GM12801 (cell line): ENCODE results near the gene MRC1.

Experiments used
- TF ChIP-seq, protein P1 (sequence below): IDR thresholded peaks from one replicate; pipeline ENCODE4 v1.5.1; 2011; ENCODE audit warnings: control low read depth; ENCODE audit not compliant: insufficient read length; ENCODE audit errors: extremely low read depth

MRC1 gene

DNA sequence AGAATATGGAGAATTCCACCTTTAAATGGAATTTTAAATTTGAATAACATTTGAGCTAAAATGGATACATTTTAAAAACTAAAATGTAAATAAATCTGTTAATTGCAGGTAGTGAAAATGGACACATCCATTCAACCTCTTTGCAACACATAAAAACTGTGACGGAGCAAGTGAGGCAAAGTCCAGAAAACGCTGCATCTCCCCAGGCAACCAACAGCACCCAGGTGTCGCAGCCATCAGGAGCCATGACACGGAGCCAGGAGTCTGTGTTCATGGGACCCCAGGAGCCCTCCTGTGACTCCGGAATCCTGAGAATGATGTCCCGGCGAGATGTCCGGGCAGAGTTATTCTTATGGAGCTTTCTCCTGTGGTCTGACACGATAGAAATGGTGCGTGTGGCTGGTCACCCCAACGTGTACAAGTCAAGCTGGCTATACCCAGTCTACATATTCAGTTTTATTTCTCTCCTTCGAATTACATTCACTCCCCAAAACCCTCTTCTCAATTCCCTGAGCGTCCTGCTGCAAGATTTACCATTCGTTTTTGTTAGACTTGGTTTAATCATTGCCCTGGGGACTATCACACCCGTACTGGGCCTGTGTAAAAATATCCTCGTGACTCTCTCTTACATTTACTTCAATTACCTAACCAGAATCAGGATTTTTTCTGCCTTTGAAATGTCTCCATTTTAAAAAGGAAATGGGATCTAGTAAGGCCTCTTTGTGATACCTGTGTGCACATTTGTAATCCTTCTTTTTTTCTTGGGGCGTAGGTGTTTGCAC is 13.1 kb upstream of the MRC1 start:
- TF ChIP-seq, protein P1, sequence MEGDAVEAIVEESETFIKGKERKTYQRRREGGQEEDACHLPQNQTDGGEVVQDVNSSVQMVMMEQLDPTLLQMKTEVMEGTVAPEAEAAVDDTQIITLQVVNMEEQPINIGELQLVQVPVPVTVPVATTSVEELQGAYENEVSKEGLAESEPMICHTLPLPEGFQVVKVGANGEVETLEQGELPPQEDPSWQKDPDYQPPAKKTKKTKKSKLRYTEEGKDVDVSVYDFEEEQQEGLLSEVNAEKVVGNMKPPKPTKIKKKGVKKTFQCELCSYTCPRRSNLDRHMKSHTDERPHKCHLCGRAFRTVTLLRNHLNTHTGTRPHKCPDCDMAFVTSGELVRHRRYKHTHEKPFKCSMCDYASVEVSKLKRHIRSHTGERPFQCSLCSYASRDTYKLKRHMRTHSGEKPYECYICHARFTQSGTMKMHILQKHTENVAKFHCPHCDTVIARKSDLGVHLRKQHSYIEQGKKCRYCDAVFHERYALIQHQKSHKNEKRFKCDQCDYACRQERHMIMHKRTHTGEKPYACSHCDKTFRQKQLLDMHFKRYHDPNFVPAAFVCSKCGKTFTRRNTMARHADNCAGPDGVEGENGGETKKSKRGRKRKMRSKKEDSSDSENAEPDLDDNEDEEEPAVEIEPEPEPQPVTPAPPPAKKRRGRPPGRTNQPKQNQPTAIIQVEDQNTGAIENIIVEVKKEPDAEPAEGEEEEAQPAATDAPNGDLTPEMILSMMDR: no peak

DNA sequence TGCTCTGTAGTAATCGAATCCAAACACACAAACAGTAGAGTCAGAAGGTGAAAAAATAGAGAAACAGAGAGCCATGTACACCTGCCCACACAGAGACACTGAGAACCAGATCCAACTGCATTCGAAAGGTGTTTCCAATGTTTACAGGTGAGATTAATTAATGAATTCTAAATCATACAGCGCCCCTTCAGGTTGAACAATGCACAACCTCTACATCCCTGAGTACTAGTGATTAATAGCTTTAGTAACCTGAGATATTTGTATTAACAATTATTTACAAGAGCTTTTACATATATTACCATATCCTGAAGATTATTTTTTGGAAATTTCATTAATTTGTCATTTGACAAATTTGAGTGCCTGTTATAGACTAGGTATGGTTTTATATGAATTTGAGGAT is 7.6 kb upstream of the MRC1 start:
- TF ChIP-seq, protein P1: no peak

GRCh38 chr10:17802350-17802749 is 6.8 kb upstream of the MRC1 start:
- TF ChIP-seq, protein P1: no peak

DNA sequence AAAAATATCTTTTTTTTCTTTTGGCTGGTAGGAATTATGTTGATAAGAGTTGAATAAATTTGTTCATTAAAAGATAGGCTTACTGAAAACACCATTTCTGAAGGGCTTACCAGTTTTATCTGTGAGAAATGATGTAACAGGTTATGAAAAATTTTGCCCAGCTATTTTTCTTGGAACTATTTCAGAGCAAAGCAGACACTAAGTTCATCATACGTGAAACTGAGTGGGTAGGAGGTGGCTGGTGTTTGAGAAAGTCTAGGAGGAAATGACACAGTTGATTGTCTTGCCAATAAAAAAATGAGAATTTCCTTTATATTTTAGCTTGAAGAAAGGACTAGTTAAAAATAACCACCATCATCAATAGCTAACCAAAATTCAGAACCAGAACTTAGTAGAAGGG is 6.2 kb upstream of the MRC1 start:
- TF ChIP-seq, protein P1: no peak

DNA sequence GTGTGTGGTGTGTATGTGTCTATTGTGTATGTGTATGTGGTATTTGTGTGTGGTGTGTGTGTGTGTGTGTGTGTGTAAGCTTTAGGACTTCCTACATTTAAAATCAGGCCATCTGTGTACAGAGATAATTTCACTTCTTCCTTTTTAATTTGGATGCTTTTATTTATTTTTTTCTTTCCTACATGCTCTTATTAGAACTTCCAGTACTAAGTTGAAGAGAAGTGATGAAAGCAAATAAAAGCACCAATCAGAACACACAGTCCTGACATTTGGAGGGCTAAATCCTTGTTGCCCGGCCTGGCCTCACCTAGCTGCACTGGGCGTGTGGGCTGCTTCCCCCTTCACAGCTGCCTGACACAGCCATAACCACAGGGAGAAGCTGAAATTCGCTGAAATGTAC is 3.8 kb upstream of the MRC1 start:
- TF ChIP-seq, protein P1: no peak

GRCh38 chr10:17805921-17806577 is 3.1 kb upstream of the MRC1 start:
- TF ChIP-seq, protein P1: no peak

- TF ChIP-seq, protein P1: no peak
These were observed 2.2 kb downstream of the MRC1 start for GRCh38 chr10:17811146-17811865.
